ENCODE measurements around the gene PLCD3.

Gene PLCD3

DNA sequence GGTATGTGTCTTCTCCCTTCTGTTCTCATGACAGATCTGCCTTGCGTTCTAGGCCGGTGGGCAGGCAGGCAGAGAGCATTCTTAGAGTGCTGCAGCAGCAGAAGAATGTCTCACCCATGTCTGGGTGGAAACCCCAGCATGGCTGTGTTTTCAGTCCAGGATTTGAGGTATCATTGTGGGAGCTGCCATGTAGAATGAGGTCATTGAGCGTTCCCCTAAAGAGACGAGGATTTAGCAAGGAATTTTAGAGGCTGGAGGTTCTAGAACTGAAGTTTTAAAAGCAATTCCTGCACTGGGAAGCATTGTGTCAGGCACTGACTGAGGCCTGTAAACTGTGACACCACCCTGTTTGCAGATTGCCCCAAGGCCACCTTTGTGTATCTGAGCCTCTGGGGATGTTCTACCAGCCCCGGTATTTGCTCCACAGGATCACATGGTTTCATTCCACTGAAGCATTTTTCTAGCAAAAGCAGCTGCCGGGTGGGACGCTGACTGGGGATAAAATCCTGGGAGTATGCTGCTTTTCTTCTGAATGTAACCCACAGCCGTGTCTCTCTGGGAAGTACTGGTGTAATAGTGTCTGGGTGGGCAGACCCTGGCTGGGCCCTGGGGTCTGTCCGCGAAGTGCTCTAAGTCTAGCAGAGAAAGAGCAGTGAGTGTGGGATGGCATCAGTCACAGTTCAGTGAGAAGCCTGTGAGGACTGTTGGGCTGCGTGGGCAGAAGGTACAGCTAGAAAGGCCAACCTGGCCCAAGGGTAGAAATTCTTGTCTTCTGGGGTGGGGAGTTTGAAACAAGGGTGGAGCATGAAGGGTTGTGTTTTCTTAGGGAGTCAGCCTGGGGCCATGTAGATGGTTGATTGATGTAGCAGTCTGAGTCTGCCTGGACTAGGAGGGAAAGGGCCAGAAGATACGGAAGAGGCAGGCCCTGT is 30.2 kb downstream of the PLCD3 start:
- DNase-seq: no peak

DNA sequence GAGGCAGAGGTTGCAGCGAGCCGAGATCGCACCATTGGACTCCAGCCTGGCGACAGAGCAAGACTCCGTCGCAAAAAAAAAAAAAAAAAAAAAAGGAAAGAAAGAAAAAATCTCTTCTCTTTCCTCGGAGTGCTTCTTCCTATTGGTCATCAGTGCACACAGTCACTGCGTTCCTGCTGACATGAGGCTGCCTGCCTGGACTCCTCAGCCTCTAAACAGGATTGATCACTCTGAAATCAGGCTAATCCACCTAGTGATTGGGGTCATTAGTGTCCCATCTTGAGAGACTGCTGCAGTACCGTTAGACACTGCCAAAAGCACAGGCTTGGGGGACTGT is 30.8 kb downstream of the PLCD3 start:
- DNase-seq: no peak

DNA sequence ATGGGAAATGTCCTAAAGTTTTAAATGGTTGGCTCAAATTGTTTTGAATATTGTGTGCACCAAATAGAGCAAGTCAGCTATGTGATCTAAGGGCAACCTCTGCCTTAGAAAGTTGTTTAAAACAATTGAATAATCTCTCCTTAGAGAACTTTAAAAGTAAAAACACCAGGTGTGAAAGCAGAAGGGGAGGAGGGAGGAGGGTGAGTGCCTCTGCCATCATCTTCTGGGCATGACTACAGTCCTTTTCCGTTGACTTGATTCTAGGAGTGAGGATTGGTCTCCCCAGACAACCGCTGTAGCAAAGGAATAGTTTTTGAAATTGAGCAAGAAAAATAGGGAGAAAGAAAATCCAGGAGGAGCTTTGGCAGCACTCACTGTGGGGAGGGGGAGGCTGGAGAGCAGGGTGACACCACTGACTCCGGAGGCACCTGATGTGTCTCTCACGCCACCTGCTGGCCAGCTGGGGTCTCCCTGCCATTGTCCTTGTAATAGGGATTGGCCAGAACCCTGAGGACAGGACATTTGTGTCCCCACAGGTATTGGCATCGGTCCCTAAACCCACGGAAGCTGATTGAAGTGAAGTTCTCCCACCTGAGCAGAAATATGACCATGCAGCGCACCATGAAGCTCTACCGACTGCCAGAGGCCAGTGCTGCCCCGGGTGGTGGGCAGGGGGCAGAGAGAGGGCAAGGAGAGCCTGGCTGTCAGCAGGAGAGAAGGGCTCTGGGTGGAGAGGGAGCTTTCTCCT is 33.3 kb downstream of the PLCD3 start:
- DNase-seq: peak; percentile 70 to 71

DNA sequence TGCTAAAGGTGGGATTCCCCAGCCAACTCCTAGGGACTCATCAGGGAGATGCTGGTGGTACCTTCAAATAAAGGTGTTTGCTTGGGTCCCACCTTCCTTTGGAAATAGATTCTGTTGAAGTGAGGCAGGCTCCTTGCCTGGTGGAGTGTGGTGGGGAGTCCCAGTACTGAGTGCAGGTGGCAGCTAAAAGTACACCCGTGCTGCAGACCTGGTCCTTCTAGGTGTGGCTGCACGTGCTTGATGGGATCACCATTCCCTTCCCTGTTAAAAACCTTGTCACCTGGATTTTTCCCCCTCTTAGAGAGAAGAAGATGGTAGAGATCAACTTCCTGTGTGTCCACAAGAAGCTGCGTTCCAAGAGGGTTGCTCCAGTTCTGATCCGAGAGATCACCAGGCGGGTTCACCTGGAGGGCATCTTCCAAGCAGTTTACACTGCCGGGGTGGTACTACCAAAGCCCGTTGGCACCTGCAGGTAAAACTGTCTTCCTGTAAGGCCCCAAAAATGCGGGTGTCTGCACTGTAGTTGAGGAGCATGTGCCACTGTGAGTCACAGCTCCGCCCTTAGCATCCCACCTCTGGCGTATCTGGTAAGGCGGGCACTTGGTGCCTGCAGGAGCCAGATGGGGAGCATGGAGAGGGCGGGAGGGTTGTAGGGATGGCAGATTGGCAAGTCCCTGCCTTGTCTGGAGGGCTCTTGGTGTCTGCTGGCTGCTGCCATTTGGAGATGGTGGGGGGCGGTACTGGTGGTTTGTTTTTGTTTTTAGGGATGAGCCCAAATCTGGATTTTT is 34.0 kb downstream of the PLCD3 start:
- no peak for DNase-seq

DNA sequence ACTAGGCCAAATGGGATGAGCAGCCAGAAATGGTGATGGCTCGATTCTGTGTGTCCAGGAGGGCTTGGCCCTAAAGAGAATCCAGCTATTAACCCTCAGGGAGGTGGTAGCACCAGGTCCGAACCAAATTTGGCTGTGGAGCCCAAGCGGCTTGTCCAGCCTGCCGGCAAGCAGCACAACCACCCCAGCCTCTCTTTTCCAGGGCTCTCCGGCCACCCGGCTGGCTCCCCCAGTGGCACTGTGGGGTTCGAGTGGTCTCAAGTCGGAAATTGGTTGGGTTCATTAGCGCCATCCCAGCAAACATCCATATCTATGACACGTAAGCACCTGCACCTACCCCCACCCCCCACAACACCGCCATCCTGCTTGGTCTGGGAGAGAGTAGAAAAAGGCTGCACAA is 35.4 kb downstream of the PLCD3 start:
- no peak for DNase-seq

DNA sequence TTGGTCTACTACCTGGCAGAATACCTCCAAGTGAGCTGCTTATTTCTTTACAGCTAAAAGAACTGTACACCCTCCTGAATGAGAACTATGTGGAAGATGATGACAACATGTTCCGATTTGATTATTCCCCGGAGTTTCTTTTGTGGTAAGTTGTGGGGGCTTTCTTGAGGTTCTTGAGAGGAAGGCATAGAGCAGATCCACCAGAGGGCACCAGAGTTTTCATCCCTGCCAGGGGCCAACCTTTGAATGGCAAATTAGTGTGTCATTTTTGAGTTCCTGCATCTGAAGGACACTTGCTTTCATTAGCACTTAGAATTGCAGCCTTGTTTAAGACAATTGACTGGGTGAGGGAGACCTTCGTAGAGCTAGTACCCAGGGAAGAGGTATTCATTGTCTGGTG is 36.2 kb downstream of the PLCD3 start:
- DNase-seq: no peak

DNA sequence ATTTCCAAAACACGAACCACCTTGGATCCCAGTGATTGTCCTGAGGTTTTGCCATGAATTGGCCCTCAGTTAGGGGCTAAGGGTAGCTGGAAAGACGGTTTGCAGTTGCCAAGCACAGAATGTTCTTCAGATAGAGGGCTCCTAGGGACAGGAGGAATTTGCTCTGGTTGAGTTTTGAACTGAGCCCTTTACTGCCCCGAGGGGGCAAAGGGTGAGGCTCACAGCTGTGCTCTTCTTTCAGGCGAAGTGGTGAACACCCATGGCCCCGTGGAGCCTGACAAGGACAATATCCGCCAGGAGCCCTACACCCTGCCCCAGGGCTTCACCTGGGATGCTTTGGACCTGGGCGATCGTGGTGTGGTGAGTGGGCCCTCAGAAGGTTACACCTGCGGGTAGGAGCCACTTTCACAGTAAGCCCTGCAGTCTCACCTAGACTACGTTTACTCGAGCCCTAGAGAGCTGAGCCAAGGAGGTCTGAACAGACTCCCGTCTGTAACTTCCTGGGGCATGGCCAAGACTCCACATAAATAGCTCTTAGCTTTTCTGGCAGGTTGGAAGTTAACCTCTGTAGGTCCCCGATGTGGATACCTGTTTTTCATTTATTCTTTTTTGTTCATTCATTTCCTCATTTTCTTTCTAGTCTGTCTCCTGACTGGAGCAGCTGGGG is 38.7 kb downstream of the PLCD3 start:
- no peak for DNase-seq

DNA sequence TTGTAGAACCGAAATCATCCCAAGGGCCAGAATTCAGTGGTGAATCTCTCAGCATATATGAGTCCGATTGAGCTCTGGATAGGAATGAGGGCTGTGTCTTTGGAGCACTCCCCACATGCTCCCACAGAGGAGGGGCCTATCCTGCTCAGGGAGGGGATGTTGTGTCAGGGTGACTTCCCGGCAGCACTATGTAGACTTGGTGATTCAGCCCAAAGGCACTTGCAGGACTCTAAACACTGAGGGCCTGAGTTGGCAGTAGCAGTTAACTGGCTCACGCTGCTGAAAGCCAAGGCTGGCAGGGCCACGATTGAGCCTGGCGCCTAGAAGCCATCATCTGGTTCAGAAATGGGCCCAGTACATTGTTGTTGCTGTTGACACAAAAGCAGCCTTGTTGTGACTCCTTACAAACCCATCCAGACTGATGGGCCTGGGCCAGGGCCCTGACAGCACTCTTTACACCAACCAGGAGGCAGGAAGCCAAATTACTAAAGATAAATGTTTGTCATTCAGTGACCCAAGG is 39.3 kb downstream of the PLCD3 start:
- DNase-seq: no peak

DNA sequence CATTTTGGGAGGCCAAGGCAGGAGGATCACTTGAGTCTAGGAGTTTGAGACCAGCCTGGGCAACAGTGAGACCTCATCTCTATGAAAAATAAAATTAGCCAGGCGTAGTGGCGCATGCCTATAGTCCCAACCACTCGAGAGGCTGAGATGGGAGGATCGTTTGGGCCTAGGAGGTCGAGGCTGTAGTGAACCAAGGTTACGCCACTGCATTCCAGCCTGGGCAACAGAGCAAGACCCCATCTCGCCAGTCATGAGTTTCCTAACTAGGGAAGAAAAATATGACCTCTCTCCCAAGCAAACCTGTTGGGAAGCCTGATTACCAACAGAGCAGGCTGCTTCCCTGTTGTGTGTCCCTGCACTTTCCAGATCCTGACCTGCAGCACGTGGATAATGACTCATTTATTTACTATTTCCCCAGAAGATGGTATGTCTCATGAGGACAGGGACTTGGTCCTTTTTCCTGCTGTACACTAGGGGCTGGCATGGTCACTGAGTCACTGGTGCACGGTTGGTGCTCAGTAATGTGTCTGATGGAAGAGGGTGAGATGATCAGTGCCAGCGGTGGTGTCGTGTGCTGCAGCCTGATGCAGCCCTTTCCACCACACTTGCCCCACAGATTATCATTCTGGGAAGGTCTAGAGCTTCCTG is 40.4 kb downstream of the PLCD3 start:
- no peak for DNase-seq

DNA sequence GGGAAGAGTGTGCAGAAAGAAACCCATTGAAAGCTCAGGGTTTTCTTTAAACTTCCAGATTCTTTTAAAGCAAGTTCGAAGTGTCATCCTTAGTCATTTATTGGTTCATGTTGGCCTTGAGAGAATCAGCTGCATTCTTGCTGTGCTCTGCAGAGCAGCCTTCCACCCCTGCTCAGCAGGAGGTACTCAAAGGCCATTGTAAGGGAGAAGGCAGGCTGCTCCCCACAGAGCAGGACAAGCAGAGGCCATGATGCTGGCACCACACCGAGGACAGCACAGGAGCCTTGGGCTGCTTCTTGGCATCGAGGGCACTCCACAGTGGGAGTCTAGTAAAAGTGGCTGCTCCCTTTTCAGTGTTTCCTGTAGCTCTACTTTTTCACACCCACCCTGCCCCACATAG is 41.6 kb downstream of the PLCD3 start:
- no peak for DNase-seq

DNA sequence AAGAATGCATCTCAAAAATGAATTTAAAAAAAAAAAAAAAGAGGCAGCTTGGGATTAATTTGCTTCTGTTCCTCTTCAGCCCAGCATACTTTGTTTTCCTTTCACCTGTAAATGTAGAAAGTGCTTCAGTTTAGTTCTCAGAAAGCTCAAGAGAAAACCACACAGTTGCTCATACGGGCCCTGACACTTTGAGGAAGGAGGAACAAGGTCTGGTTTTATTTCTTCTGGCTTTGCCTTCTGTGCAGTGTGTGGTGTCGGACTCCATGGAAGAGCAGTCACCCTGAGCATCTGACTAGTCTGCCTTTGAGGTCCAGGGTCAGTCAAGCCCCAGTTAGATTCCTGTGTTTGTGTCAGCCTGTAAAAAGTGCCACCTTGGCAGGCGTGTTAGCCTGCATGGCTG is 43.6 kb downstream of the PLCD3 start:
- DNase-seq: no peak

DNA sequence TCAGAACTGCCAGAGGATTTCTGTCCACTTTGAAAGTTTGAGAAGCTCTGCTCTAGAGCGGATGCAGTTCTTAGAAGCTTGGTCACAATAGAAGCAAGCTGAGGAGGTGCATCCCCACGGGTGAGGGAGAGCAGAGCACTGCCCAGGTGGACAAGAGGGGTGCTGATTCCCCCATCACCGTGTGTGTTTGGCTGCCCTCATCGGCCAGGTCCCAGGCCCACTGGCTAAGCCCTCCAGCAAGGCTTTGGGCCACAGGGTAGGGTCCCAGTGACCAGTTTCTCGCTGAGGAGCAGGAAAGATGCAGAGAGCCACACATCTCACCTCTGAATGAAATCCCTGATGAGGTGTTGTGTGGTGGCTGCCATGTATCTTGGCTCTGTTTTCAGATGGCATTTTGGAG is 44.3 kb downstream of the PLCD3 start:
- DNase-seq: no peak

DNA sequence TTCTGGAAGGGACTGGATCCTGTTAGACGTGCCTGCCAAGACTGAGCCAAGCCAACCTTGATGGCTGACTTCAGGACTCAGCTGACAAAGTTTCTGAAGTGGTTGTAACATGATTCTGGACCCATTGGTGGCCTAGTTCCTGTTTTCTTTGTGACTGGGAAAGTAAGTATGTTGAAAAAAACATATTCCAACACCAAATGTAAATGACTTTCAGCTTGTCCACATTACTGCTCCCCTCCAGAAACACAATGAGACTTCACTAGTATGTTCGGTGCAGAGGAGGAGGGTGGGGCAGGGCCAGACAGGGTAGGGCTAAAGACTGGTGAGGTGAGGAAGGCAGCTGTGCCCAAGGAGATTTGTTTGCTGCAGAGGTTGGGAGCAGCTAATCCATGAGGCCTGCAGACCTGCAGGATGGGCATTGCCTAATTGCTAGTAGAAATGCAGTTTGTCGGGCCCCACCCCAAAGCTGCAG is 44.8 kb downstream of the PLCD3 start:
- DNase-seq: no peak

DNA sequence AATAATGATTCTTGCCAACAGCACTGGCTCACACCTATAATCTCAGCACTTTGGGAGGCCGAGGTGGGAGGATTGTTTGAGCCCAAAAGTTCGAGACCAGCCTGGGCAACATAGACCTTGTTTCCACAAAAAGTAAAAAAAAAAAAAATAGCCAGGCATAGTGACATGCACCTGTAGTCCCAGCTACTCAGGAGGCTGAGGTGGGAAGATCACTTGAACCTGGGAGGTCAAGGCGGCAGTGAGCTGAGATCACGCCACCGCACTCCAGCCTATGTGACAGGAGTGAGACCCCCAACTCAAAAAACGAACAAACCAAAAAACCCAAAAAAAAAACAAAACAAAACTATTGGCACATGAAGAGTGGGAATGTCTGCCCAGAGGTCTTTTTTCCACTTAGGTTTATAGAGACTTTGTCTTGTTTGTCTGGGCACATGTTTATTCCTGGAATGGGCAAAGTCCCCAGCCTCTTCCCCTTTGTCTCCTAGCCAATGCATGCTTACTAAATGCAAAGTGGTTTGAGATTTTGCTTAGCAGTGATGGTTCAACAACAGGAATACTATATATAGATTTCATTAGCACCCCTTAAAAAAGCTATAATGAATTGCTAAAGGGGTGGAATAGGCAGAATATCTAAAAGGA is 45.3 kb downstream of the PLCD3 start:
- DNase-seq: no peak

DNA sequence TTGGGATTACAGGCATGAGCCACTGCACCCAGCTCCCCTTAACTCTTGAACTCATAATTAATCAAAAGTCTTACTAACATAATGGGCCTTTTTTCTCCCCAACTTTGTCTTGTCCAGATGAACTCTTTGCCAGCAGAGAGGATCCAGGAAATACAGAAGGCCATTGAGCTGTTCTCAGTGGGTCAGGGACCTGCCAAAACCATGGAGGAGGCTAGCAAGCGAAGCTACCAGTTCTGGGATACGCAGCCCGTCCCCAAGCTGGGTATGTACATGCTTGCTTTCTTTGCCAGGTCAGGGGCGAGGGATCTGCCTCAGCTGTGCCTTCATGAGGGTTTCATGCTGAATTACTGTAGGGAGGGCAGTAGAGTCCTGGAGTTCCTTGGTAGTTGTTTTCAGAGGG is 45.9 kb downstream of the PLCD3 start:
- DNase-seq: no peak

DNA sequence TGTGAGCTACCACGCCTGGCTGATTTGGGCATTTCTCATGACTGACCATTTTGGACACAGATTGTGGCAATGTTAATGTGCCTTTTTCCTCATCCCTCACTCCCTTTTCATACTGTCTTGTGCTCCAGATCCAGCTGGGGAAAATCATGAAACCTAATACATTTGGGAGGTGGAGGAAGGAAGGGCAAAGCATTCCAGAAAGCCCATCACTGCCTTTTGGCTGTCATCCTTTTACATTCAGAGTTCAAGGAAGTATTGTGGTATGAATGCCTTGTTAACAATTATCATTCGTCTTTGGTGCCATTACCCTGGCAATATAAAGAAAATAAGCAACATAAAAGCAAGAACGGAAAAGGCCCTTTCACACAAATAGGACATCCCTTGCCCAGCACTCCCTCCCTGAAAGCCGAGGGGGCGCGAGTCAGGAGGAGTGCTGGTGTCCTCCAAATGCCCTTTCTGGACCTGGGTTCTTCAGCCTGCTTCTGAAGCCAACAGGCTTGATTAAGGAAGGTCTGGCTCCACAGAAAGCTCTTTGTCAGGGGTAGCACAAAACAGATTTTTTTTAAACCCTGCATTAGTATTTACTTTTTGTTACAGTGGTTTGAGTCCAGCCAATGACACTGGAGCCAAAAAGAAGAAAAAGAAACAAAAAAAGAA is 51.1 kb downstream of the PLCD3 start:
- DNase-seq: no peak

DNA sequence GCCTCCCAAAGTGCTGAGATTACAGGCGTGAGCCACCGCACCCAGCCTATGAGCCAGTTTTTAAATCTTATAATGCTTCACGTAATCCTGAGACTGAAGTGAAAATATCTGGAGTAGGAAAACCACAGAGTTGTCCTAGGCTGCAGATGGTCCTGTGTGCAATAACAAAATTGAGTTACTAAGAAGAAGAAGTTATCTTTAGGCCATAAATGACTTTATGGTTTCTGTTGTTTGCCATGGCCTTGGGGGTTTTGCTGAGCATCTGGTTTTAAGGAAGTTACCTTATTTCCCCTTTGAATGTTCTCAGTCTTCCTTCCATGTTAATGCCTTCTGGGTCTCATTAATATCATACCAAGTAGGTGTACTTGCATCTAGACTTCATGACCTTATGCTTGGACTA is 54.7 kb downstream of the PLCD3 start:
- DNase-seq: no peak

DNA sequence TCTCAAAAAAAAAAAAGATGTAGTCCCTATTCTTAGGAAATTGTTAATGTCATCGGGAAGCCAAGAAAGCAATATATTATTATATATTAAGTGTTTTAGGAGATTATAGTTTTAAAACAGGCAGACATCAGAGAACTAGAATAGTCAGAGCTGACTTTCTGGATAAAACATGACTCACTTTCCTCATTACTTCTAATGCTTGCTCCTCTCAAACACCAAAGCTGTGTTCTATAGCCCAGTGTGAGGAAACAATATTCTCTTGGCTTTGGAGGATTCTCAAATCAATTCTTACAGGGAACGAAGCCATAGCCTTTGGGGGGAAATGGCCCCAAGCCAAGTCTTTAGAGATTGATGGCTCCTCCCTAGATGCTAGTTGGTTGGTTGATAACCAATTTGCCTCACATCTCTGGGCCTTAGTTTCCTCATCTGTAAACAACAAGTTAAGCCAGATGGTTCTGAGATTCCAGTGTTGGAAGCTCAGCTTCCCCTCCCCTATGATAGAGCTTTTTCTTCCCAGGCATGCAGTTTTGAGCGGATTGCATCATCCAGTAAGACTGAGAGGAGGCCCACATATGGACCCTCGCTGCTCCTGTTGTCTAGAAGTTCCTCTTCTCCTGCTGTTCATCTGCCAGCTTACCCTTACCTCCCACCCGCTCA is 58.8 kb downstream of the PLCD3 start:
- DNase-seq: no peak

DNA sequence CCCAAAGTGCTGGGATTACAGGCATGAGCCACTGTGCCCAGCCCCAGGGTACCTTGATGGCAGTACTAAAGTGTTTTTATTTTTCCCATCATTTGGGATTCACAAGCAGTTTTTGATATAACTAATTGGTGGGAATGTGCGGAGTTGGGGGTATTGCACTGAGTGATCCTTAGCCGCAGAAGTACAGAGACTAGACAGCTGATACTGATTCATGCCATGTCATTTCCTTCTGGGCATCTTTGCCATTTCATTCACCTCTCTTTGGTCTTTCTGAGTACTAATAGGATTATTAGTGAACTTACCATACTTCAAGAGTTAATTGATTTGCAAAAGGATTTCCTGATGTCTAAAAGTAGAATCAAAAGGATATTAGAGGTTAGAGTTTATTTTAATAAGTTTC is 61.5 kb downstream of the PLCD3 start:
- DNase-seq: no peak

DNA sequence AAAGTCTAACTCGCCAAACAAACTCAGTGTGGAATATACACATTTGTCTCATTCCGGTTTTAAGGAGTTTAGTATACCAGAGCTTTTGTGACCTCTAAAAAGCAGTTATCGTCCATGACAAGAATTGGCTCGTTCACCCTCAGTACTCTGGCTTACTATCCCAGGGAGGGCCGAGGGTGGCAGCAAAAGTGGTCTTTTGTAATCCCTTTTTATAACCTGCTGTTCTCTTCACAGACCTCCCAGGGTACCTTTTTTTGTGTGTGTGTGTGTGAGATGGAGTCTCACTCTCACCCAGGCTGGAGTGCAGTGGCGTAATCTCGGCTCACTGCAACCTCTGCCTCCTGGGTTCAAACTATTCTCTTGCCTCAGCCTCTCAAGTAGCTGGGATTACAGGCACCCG is 62.3 kb downstream of the PLCD3 start:
- no peak for DNase-seq

DNA sequence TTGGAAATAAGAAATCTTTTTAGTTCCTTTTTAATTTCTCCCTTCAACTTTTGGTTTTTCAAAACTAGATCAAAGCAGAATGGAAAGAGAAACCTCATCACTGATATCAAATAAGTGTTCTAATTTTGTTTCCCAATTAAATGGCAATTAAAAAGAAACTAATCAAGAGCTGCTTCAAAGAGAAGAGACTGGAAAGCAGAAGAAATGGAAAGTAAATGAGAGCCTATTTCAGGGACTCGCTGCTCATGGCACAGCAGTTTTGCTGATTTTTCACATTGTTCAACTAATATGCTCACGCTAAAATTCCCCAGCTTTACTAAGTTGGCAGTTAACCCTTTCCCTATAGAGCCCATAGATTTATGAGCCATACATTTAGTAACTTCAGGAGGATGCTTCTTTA is 64.7 kb downstream of the PLCD3 start:
- no peak for DNase-seq

Data from activated CD4-positive, alpha-beta T cell treated with anti-CD3 and anti-CD28 coated beads, Interleukin-2, amount 50 U/mL, for 4 hours (primary cell).